Body of pancreas (tissue), 4 donors: ENCODE data around the gene FOXP1.

Experiments
- CTCF ChIP-seq, 7 experiments: fragments of 450-650 bp in 4 of 7; fragments of 200-600 bp in 3 of 7; sonication (generic) in 3 of 7; IDR thresholded peaks; one replicate each; pipeline ENCODE4 v1.5.1; 2016 to 2019; ENCODE audit warnings: antibody characterized with exemption in 7 of 7
- POLR2A ChIP-seq, 3 donors: fragments of 450-650 bp; IDR thresholded peaks; one replicate each; pipeline ENCODE4 v1.6.1; 2016; ENCODE audit warnings: antibody characterized with exemption in 3 of 3, mild to moderate bottlenecking in 2 of 3

- no peak for TF ChIP-seq CTCF (IDR thresholded peaks at IDR 0.05)
- TF ChIP-seq POLR2A (IDR thresholded peaks at IDR 0.05): no peak
Observed at GRCh38 chr3:71432044-71432975, 151.2 kb downstream of the FOXP1 start.
